H9 (cell line): ENCODE measurements around the gene KRTAP10-5. TPM values are rescaled to one million over a fixed set of nuclear protein-coding genes. Genes with fewer than 3 reads are reported as not detected.

Source experiments
- DNase-seq: peaks from one replicate; pipeline ENCODE4 v3.0.0-alpha.2; 2017
- H2AFZ ChIP-seq: one replicate; pipeline ENCODE4 v1.6.1; 2013; ENCODE audit warnings: mild to moderate bottlenecking, low read length, control low read depth, moderate library complexity
- H2AK5ac ChIP-seq: 2 replicates; pipeline ENCODE4 v1.6.1; 2013; ENCODE audit warnings: low read length, control low read depth, mixed read lengths; ENCODE audit not compliant: insufficient read length
- H2BK120ac ChIP-seq: one replicate; pipeline ENCODE4 v1.6.1; 2013; ENCODE audit warnings: low read depth, mild to moderate bottlenecking, low read length, control low read depth, inconsistent platforms; ENCODE audit not compliant: poor library complexity, severe bottlenecking
- H2BK12ac ChIP-seq: 2 replicates; pipeline ENCODE4 v1.6.1; 2013; ENCODE audit warnings: low read length, control low read depth, mixed read lengths, low read depth; ENCODE audit not compliant: insufficient read length
- H2BK15ac ChIP-seq: 2 replicates; pipeline ENCODE4 v1.6.1; 2013; ENCODE audit warnings: low read depth, low read length, control low read depth
- H2BK20ac ChIP-seq: one replicate; pipeline ENCODE4 v1.6.1; 2013; ENCODE audit warnings: low read depth, mild to moderate bottlenecking, low read length, control low read depth, inconsistent platforms; ENCODE audit not compliant: poor library complexity, severe bottlenecking
- H2BK5ac ChIP-seq: 2 replicates; pipeline ENCODE4 v1.6.1; 2013; ENCODE audit warnings: low read length, control low read depth, mixed read lengths; ENCODE audit not compliant: insufficient read length
- H3K14ac ChIP-seq: 2 replicates; pipeline ENCODE4 v1.6.1; 2013; ENCODE audit warnings: low read length, control low read depth; ENCODE audit not compliant: insufficient read depth
- H3K18ac ChIP-seq: 2 replicates; pipeline ENCODE4 v1.6.1; 2013; ENCODE audit warnings: low read depth, mild to moderate bottlenecking, mixed read lengths, low read length, control low read depth; ENCODE audit not compliant: insufficient read length
- H3K23ac ChIP-seq: 2 replicates; pipeline ENCODE4 v1.6.1; 2013; ENCODE audit warnings: low read length, control low read depth, mixed read lengths, low read depth; ENCODE audit not compliant: insufficient read length
- H3K23me2 ChIP-seq: 2 replicates; pipeline ENCODE4 v1.6.1; 2013; ENCODE audit warnings: low read depth, mild to moderate bottlenecking, mixed read lengths, low read length, control low read depth; ENCODE audit not compliant: insufficient read length, poor library complexity, severe bottlenecking
- H3K27ac ChIP-seq: 2 replicates; pipeline ENCODE4 v1.5.1; 2013; ENCODE audit warnings: low read length, control low read depth, mixed read lengths, low read depth; ENCODE audit not compliant: insufficient read length
- H3K27me3 ChIP-seq: 2 replicates; pipeline ENCODE4 v1.6.1; 2013; ENCODE audit warnings: low read length, control low read depth, inconsistent platforms; ENCODE audit not compliant: insufficient read depth
- H3K4ac ChIP-seq: 2 replicates; pipeline ENCODE4 v1.6.1; 2013; ENCODE audit warnings: low read depth, mild to moderate bottlenecking, control low read depth, inconsistent platforms, low read length, moderate library complexity
- H3K4me1 ChIP-seq: 2 replicates; pipeline ENCODE4 v1.6.1; 2013; ENCODE audit warnings: low read length, control low read depth, inconsistent platforms; ENCODE audit not compliant: insufficient read depth
- H3K4me2 ChIP-seq: 2 replicates; pipeline ENCODE4 v1.6.1; 2013; ENCODE audit warnings: low read length, control low read depth, mixed read lengths; ENCODE audit not compliant: insufficient read length, insufficient read depth
- H3K56ac ChIP-seq: 2 replicates; pipeline ENCODE4 v1.6.1; 2013; ENCODE audit warnings: low read depth, mild to moderate bottlenecking, mixed read lengths, low read length, control low read depth; ENCODE audit not compliant: insufficient read length
- H3K79me1 ChIP-seq: 2 replicates; pipeline ENCODE4 v1.6.1; 2013; ENCODE audit warnings: low read depth, mild to moderate bottlenecking, moderate library complexity, low read length, control low read depth, inconsistent platforms; ENCODE audit not compliant: insufficient read depth, poor library complexity, severe bottlenecking
- H3K79me2 ChIP-seq: 2 replicates; pipeline ENCODE4 v1.6.1; 2013; ENCODE audit warnings: low read length, control low read depth, inconsistent platforms; ENCODE audit not compliant: insufficient read depth
- H3K9ac ChIP-seq: 2 replicates; pipeline ENCODE4 v1.6.1; 2013; ENCODE audit warnings: low read length, control low read depth, mixed read lengths; ENCODE audit not compliant: insufficient read length; ENCODE audit errors: extremely low read depth
- H3K9me3 ChIP-seq: one replicate; pipeline ENCODE4 v1.6.1; 2013; ENCODE audit warnings: low read depth, low read length, inconsistent platforms; ENCODE audit not compliant: control insufficient read depth
- H3T11ph ChIP-seq: one replicate; pipeline ENCODE4 v1.6.1; 2013; ENCODE audit warnings: mild to moderate bottlenecking, low read length, control low read depth, inconsistent platforms
- H4K20me1 ChIP-seq: one replicate; pipeline ENCODE4 v1.6.1; 2013; ENCODE audit not compliant: control insufficient read depth, insufficient read length, insufficient read depth
- H4K5ac ChIP-seq: 2 replicates; pipeline ENCODE4 v1.6.1; 2013; ENCODE audit warnings: low read depth, mild to moderate bottlenecking, mixed read lengths, low read length, control low read depth; ENCODE audit not compliant: insufficient read length
- H4K8ac ChIP-seq: replicated peaks from 2 replicates; pipeline ENCODE4 v1.6.1; 2013; ENCODE audit warnings: low read length, control low read depth, mixed read lengths, low read depth; ENCODE audit not compliant: insufficient read length
- H4K91ac ChIP-seq: 2 replicates; pipeline ENCODE4 v1.6.1; 2013; ENCODE audit warnings: low read depth, mild to moderate bottlenecking, moderate library complexity, mixed read lengths, low read length, control low read depth; ENCODE audit not compliant: insufficient read length
- H3K27ac Mint-ChIP-seq, 3 experiments: 2 replicates in 2 of 3; 3 replicates in 1 of 3; pipeline ENCODE4 v1.8.0; 2020 to 2021; ENCODE audit warnings: mixed read lengths in 3 of 3, mild to moderate bottlenecking in 1 of 3, moderate library complexity in 1 of 3
- H3K27me3 Mint-ChIP-seq: 2 replicates; pipeline ENCODE4 v1.8.0; 2021; ENCODE audit warnings: low read depth, mild to moderate bottlenecking, moderate library complexity, mixed read lengths
- H3K36me3 Mint-ChIP-seq, 3 experiments: 2 replicates in 2 of 3; 3 replicates in 1 of 3; pipeline ENCODE4 v1.8.0; 2020 to 2021; ENCODE audit warnings: low read depth in 3 of 3, mixed read lengths in 3 of 3; ENCODE audit not compliant: insufficient read depth in 1 of 3
- H3K4me1 Mint-ChIP-seq, 2 experiments: 2 replicates each; pipeline ENCODE4 v1.8.0; 2020; ENCODE audit warnings: mixed read lengths in 2 of 2
- H3K4me3 Mint-ChIP-seq, 2 experiments: 2 replicates in 1 of 2; 3 replicates in 1 of 2; pipeline ENCODE4 v1.8.0; 2020 to 2021; ENCODE audit warnings: mild to moderate bottlenecking in 2 of 2, mixed read lengths in 2 of 2, moderate library complexity in 1 of 2
- H3K9me3 Mint-ChIP-seq, 2 experiments: 2 replicates in 1 of 2; 3 replicates in 1 of 2; pipeline ENCODE4 v1.8.0; 2020; ENCODE audit warnings: mild to moderate bottlenecking in 2 of 2, mixed read lengths in 2 of 2, moderate library complexity in 1 of 2
- WGBS: extraction: QIAGEN DNeasy Blood & Tissue Kit; methylation state at CpG from one replicate; pipeline ENCODE4 v1.1.7; 2013; ENCODE audit warnings: missing lambda C conversion rate, low lambda C conversion rate, mixed read lengths; ENCODE audit not compliant: insufficient read length; ENCODE audit errors: extremely low coverage; 5-methylcytosine and 5-hydroxymethylcytosine counted together
- total RNA-seq: library from RNA; stranded (reverse); gene quantifications from 2 replicates; pipeline ENCODE4 v1.2.1, GENCODE V29; 2021
- TF ChIP-seq, protein P1 (sequence below): fragments of 200-600 bp; sonication (generic); conservative IDR thresholded peaks from 3 replicates; pipeline ENCODE4 v1.8.0; 2021; ENCODE audit warnings: antibody characterized with exemption, mild to moderate bottlenecking

KRTAP10-5 gene
- total RNA-seq, 1 experiment from 2014 or later, result not detected

- H3K9me3 Mint-ChIP-seq, result peaks cover 0 to 5% of the 10 kb centered on the region in 2 experiments; a peak in 2 of 5 replicates
- H3K27me3 Mint-ChIP-seq, result no peaks in the 10 kb centered on the region; the same call in none of the 2 replicates
- no peak overlapping the region for H4K91ac ChIP-seq
- WGBS, result no CpG with 5 or more reads among the region's 7 CpGs
- no peak overlapping the region for H3K23ac ChIP-seq
- H3K4me2 ChIP-seq, result no peak overlapping the region
- H4K8ac ChIP-seq, result no peak overlapping the region
- no peak overlapping the region for H3K27ac ChIP-seq
- H2BK12ac ChIP-seq, result no peak overlapping the region
- DNase-seq, result peak; percentile 35
- TF ChIP-seq, protein P1, sequence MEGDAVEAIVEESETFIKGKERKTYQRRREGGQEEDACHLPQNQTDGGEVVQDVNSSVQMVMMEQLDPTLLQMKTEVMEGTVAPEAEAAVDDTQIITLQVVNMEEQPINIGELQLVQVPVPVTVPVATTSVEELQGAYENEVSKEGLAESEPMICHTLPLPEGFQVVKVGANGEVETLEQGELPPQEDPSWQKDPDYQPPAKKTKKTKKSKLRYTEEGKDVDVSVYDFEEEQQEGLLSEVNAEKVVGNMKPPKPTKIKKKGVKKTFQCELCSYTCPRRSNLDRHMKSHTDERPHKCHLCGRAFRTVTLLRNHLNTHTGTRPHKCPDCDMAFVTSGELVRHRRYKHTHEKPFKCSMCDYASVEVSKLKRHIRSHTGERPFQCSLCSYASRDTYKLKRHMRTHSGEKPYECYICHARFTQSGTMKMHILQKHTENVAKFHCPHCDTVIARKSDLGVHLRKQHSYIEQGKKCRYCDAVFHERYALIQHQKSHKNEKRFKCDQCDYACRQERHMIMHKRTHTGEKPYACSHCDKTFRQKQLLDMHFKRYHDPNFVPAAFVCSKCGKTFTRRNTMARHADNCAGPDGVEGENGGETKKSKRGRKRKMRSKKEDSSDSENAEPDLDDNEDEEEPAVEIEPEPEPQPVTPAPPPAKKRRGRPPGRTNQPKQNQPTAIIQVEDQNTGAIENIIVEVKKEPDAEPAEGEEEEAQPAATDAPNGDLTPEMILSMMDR, result no peak
- H2BK120ac ChIP-seq, result no peak overlapping the region
- H3K4me1 Mint-ChIP-seq, result peaks cover 2 to 8% of the 10 kb centered on the region in 2 experiments; a peak in 3 of 4 replicates
- no peaks in the 10 kb centered on the region; the same call in 1 of the 2 replicates for H3K4me1 ChIP-seq
- no peak overlapping the region for H3K4ac ChIP-seq
- no peak overlapping the region for H2AK5ac ChIP-seq
- no peak overlapping the region for H3T11ph ChIP-seq
- no peaks in the 10 kb centered on the region for H4K20me1 ChIP-seq
- H3K9me3 ChIP-seq, result no peaks in the 10 kb centered on the region
- no peak overlapping the region for H3K27ac Mint-ChIP-seq
- H3K18ac ChIP-seq, result no peak overlapping the region
- no peak overlapping the region for H3K9ac ChIP-seq
- H3K79me2 ChIP-seq, result no peaks in the 10 kb centered on the region
- no peak overlapping the region for H2BK15ac ChIP-seq
- H2BK20ac ChIP-seq, result no peak overlapping the region
- no peak overlapping the region for H4K5ac ChIP-seq
- H3K4me3 Mint-ChIP-seq, result no peak overlapping the region
- H2BK5ac ChIP-seq, result no peak overlapping the region
- H3K79me1 ChIP-seq, result no peaks in the 10 kb centered on the region
- no peak overlapping the region for H3K56ac ChIP-seq
- H3K14ac ChIP-seq, result 0 out of 2 replicates have a peak overlapping the region, but pooled peaks have one; percentile 15
- no peaks in the 10 kb centered on the region for H3K27me3 ChIP-seq
- no peak overlapping the region for H2AFZ ChIP-seq
- H3K36me3 Mint-ChIP-seq, result peaks cover 0 to 5% (median 0%) of the 10 kb centered on the region in 3 experiments; a peak in 1 of 7 replicates
- no peaks in the 10 kb centered on the region for H3K23me2 ChIP-seq
These were observed 44.4 kb downstream of the KRTAP10-5 start for GRCh38 chr21:44535963-44536362.
